H1 (cell line): ENCODE results near the gene SMAD7. TPM values are rescaled to one million over a fixed set of nuclear protein-coding genes. Genes with fewer than 3 reads are reported as not detected.

ENCODE experiments used
- CTCF ChIA-PET: fragments of 300-600 bp; sonication (Branson Sonifier 250); formaldehyde crosslinking; loops from one replicate; lab custom pipeline; 2021; ENCODE audit not compliant: partially characterized antibody; lab: Charles Lee
- POLR2A ChIA-PET: fragments of 300-600 bp; sonication (Branson Sonifier 250); formaldehyde crosslinking; loops from one replicate; lab custom pipeline; 2021; ENCODE audit warnings: inconsistent platforms; ENCODE audit not compliant: partially characterized antibody; lab: Charles Lee
- DNase-seq, 2 experiments: peaks; one replicate each; pipeline versions ENCODE4 v3.0.0 to v3.0.0-alpha.2; 2010 to 2022; ENCODE audit warnings: low spot score in 2 of 2, low read depth in 1 of 2, mixed read lengths in 1 of 2
- FAIRE-seq: peaks from 2 replicates; lab custom pipeline; 2011; peaks lifted over from hg19 to GRCh38; lab: Jason Lieb, UNC
- H2AFZ ChIP-seq: 2 replicates; pipeline ENCODE4 v1.8.1; 2012; ENCODE audit warnings: low read length, inconsistent platforms
- H2AK5ac ChIP-seq: 2 replicates; pipeline ENCODE4 v1.6.1; 2013; ENCODE audit warnings: low read depth, low read length
- H2BK120ac ChIP-seq: replicated peaks from 2 replicates; pipeline ENCODE3; 2013; ENCODE audit warnings: low read depth, low read length, inconsistent platforms
- H2BK12ac ChIP-seq: 2 replicates; pipeline ENCODE4 v1.6.1; 2013; ENCODE audit warnings: low read depth, low read length
- H2BK15ac ChIP-seq: 2 replicates; pipeline ENCODE4 v1.6.1; 2013; ENCODE audit warnings: low read length
- H2BK20ac ChIP-seq: 2 replicates; pipeline ENCODE4 v1.6.1; 2013; ENCODE audit warnings: low read length
- H2BK5ac ChIP-seq: 2 replicates; pipeline ENCODE4 v1.6.1; 2013; ENCODE audit warnings: low read depth, low read length
- H3K14ac ChIP-seq: 2 replicates; pipeline ENCODE4 v1.6.1; 2013; ENCODE audit warnings: inconsistent platforms; ENCODE audit not compliant: insufficient read length
- H3K18ac ChIP-seq: 2 replicates; pipeline ENCODE4 v1.6.1; 2013; ENCODE audit warnings: low read length; ENCODE audit errors: extremely low read depth
- H3K23ac ChIP-seq: 2 replicates; pipeline ENCODE4 v1.6.1; 2013; ENCODE audit warnings: inconsistent platforms; ENCODE audit not compliant: insufficient read length
- H3K23me2 ChIP-seq: 2 replicates; pipeline ENCODE4 v1.6.1; 2013; ENCODE audit warnings: low read depth, low read length
- H3K27ac ChIP-seq: 2 replicates; pipeline ENCODE4 v1.6.1; 2011; ENCODE audit warnings: low read depth, low read length, inconsistent platforms
- H3K27me3 ChIP-seq, 4 experiments: replicated peaks in 1 of 4; 1 replicate in 1 of 4; 2 replicates in 3 of 4; pipeline versions ENCODE4 v1.6.1 to v1.8.1; 2011 to 2013; ENCODE audit warnings: low read length in 3 of 4, mild to moderate bottlenecking in 3 of 4, inconsistent platforms in 2 of 4, mixed read lengths in 2 of 4, moderate library complexity in 1 of 4; ENCODE audit not compliant: control insufficient read depth in 3 of 4, insufficient read depth in 3 of 4; ENCODE audit errors: extremely low read depth in 1 of 4
- H3K36me3 ChIP-seq, 4 experiments: 2 replicates each; pipeline versions ENCODE4 v1.6.1 to v1.8.1; 2011 to 2013; ENCODE audit warnings: mild to moderate bottlenecking in 4 of 4, low read length in 3 of 4, moderate library complexity in 2 of 4, control low read depth in 1 of 4, inconsistent platforms in 1 of 4; ENCODE audit not compliant: insufficient read depth in 4 of 4, control insufficient read depth in 2 of 4
- H3K4ac ChIP-seq: replicated peaks from 2 replicates; pipeline ENCODE3; 2013; ENCODE audit warnings: low read length, low read depth, mixed read lengths, inconsistent platforms; ENCODE audit not compliant: insufficient read length
- H3K4me1 ChIP-seq, 4 experiments: replicated peaks in 1 of 4; 1 replicate in 1 of 4; 2 replicates in 3 of 4; pipeline versions ENCODE4 v1.6.1 to v1.8.1; 2011 to 2013; ENCODE audit warnings: low read length in 3 of 4, inconsistent platforms in 2 of 4, mixed read lengths in 1 of 4; ENCODE audit not compliant: insufficient read depth in 4 of 4, control insufficient read depth in 3 of 4
- H3K4me2 ChIP-seq, 2 experiments: 2 replicates each; pipeline versions ENCODE4 v1.6.1 to v1.8.1; 2011 to 2013; ENCODE audit warnings: low read depth in 2 of 2, low read length in 2 of 2, control low read depth in 1 of 2, inconsistent platforms in 1 of 2, mild to moderate bottlenecking in 1 of 2; ENCODE audit not compliant: insufficient read depth in 1 of 2
- H3K4me3 ChIP-seq, 4 experiments: fragments of 200-600, 300-600 bp in 1 of 4; sonication (generic), shearing (Covaris generic), sonication (Bioruptor Twin) in 1 of 4; 2 replicates each; pipeline versions ENCODE4 v1.5.1 to v1.8.1; 2011 to 2016; ENCODE audit warnings: low read length in 4 of 4, low read depth in 3 of 4, control low read depth in 2 of 4, inconsistent platforms in 2 of 4, mild to moderate bottlenecking in 2 of 4, mixed read lengths in 1 of 4, moderate library complexity in 1 of 4; ENCODE audit not compliant: insufficient read depth in 2 of 4; ENCODE audit errors: extremely low read depth in 1 of 4
- H3K56ac ChIP-seq: replicated peaks from 2 replicates; pipeline ENCODE3; 2013; ENCODE audit warnings: low read depth, mild to moderate bottlenecking, mixed read lengths, low read length, inconsistent platforms; ENCODE audit not compliant: insufficient read length
- H3K79me1 ChIP-seq: 2 replicates; pipeline ENCODE4 v1.6.1; 2013; ENCODE audit warnings: low read depth, low read length, control low read depth
- H3K79me2 ChIP-seq, 2 experiments: 2 replicates each; pipeline versions ENCODE4 v1.6.1 to v1.8.1; 2012 to 2013; ENCODE audit warnings: low read length in 2 of 2, mild to moderate bottlenecking in 2 of 2, inconsistent platforms in 1 of 2; ENCODE audit not compliant: insufficient read depth in 2 of 2, control insufficient read depth in 1 of 2
- H3K9ac ChIP-seq, 4 experiments: replicated peaks in 1 of 4; 1 replicate in 1 of 4; 2 replicates in 3 of 4; pipeline versions ENCODE4 v1.6.1 to v1.8.1; 2011 to 2013; ENCODE audit warnings: low read depth in 3 of 4, low read length in 3 of 4, control low read depth in 2 of 4, mild to moderate bottlenecking in 2 of 4, moderate library complexity in 2 of 4, inconsistent platforms in 1 of 4; ENCODE audit errors: extremely low read depth in 1 of 4
- H3K9me3 ChIP-seq, 2 experiments: 2 replicates each; pipeline versions ENCODE4 v1.6.1 to v1.8.1; 2012 to 2013; ENCODE audit warnings: mild to moderate bottlenecking in 2 of 2, moderate library complexity in 2 of 2, control low read depth in 1 of 2, inconsistent platforms in 1 of 2, low read depth in 1 of 2, low read length in 1 of 2, mixed read lengths in 1 of 2; ENCODE audit not compliant: insufficient read depth in 2 of 2
- H4K20me1 ChIP-seq, 2 experiments: replicated peaks in 1 of 2; 2 replicates each; pipeline versions ENCODE3 to v1.8.1; 2011 to 2013; ENCODE audit warnings: inconsistent platforms in 2 of 2, low read length in 2 of 2, mild to moderate bottlenecking in 1 of 2; ENCODE audit not compliant: insufficient read depth in 2 of 2, control insufficient read depth in 1 of 2
- H4K5ac ChIP-seq: 2 replicates; pipeline ENCODE4 v1.6.1; 2013; ENCODE audit warnings: low read length, low read depth, mixed read lengths, inconsistent platforms; ENCODE audit not compliant: insufficient read length
- H4K8ac ChIP-seq: 2 replicates; pipeline ENCODE4 v1.8.0; 2013; ENCODE audit warnings: mild to moderate bottlenecking, moderate library complexity, low read length, inconsistent platforms; ENCODE audit not compliant: insufficient read depth; ENCODE audit errors: extremely low read depth
- H4K91ac ChIP-seq: replicated peaks from 2 replicates; pipeline ENCODE3; 2013; ENCODE audit warnings: low read length, mixed read lengths, inconsistent platforms; ENCODE audit not compliant: insufficient read length
- CTBP2 ChIP-seq: IDR thresholded peaks from 2 replicates; pipeline ENCODE4 v1.7.0; 2011; ENCODE audit warnings: borderline replicate concordance, mild to moderate bottlenecking, moderate library complexity, mixed read lengths, low read length; ENCODE audit not compliant: insufficient read depth, insufficient read length
- E2F6 ChIP-seq: IDR thresholded peaks from 2 replicates; pipeline ENCODE4 v1.6.1; 2012; ENCODE audit warnings: inconsistent platforms
- EZH2 ChIP-seq: fragments of 200-600 bp; sonication (generic); IDR thresholded peaks from 2 replicates; pipeline ENCODE4 v1.7.1; 2012; ENCODE audit warnings: low read depth, mild to moderate bottlenecking, moderate library complexity, low read length, inconsistent platforms; ENCODE audit not compliant: severe bottlenecking
- GABPA ChIP-seq: IDR thresholded peaks from 2 replicates; pipeline ENCODE4 v1.6.1; 2011; ENCODE audit warnings: mild to moderate bottlenecking, low read length, moderate library complexity, borderline replicate concordance; ENCODE audit not compliant: insufficient read depth
- GTF2F1 ChIP-seq: IDR thresholded peaks from 2 replicates; pipeline ENCODE4 v1.6.1; 2012; ENCODE audit warnings: low read depth, low read length, improper control_type of control experiment, borderline replicate concordance
- PHF8 ChIP-seq: fragments of 200-600 bp; sonication (generic); conservative IDR thresholded peaks from 2 replicates; pipeline ENCODE4 v1.7.1; 2012; ENCODE audit warnings: low read depth, mild to moderate bottlenecking, inconsistent platforms, low read length, moderate library complexity
- SIX5 ChIP-seq: IDR thresholded peaks from 2 replicates; pipeline ENCODE4 v1.6.1; 2011; ENCODE audit warnings: mild to moderate bottlenecking, low read depth, low read length
- TAF1 ChIP-seq: IDR thresholded peaks from 2 replicates; pipeline ENCODE4 v1.6.1; 2011; ENCODE audit warnings: mild to moderate bottlenecking, low read depth, low read length
- TAF7 ChIP-seq: optimal IDR thresholded peaks from 2 replicates; pipeline ENCODE3; 2011; ENCODE audit warnings: low read depth, mild to moderate bottlenecking, inconsistent platforms, low read length, moderate library complexity, borderline replicate concordance
- ZNF274 ChIP-seq: IDR thresholded peaks from 2 replicates; pipeline ENCODE4 v1.7.0; 2012; ENCODE audit warnings: low read length, borderline replicate concordance; ENCODE audit errors: extremely low read depth
- WGBS, 2 experiments: shearing (Covaris generic) in 1 of 2; methylation state at CpG; one replicate each; pipeline versions ENCODE4 v1.1.6 to v1.1.7; 2013 to 2015; ENCODE audit warnings: low lambda C conversion rate in 2 of 2, mixed read lengths in 2 of 2, inconsistent platforms in 1 of 2, low coverage in 1 of 2, missing lambda C conversion rate in 1 of 2; ENCODE audit not compliant: insufficient replicate concordance in 2 of 2, insufficient coverage in 1 of 2, insufficient read length in 1 of 2; ENCODE audit errors: extremely low coverage in 1 of 2, missing lambda C conversion rate in 1 of 2; 5-methylcytosine and 5-hydroxymethylcytosine counted together
- polyA plus RNA-seq, 7 experiments: library from polyadenylated mRNA; depleted of rRNA in 3 of 7; stranded (reverse) in 5 of 7; unstranded in 2 of 7; fragments of >200 nt in 5 of 7; fragments of 200-250 nt in 2 of 7; gene quantifications; 1 replicate in 5 of 7; 2 replicates in 1 of 7; 4 replicates in 1 of 7; pipeline versions ENCODE4 v1.2.1 to v1.2.3, GENCODE V29; 2011 to 2013; ENCODE audit warnings: missing spikeins in 2 of 7, mixed read lengths in 2 of 7
- total RNA-seq: library from RNA; stranded (reverse); fragmentation: NEBNext Ultra II Directional; extraction: Animal tissue kit (Norgen Biotek cat#: 25700); gene quantifications from 2 replicates; pipeline ENCODE4 v1.2.1, GENCODE V29; 2021

SMAD7 gene
- total and polyA plus RNA-seq, 2 of the 8 experiments (the other 6 are each of a cell fraction or from before 2014, with no cell fraction given): 6.5 to 15.5 TPM

- Histone ChIP-seq H4K5ac (no peak overlapping the region), H4K20me1 (no peaks in the 10 kb centered on the region), H3K4ac (no peak overlapping the region), H3K79me2 (no peaks in the 10 kb centered on the region), H2BK5ac (no peak overlapping the region; the same call in 1 of the 2 replicates), H3K56ac (no peak overlapping the region), H3K36me3 (no peaks in the 10 kb centered on the region), H2BK120ac (no peak overlapping the region), H3K27me3 (no peaks in the 10 kb centered on the region; a peak in 1 of 7 replicates), H3K23ac (no peak overlapping the region), H4K8ac (no peak overlapping the region), H3K9ac (no peak overlapping the region), H3K14ac (no peak overlapping the region), H4K91ac (no peak overlapping the region), H3K27ac (no peak overlapping the region), H2AK5ac (no peak overlapping the region), H3K18ac (peak overlapping the region; percentile 32; the same call in 1 of the 2 replicates), H3K4me3 (no peak overlapping the region), H2AFZ (no peak overlapping the region), H3K23me2 (no peaks in the 10 kb centered on the region), H3K9me3 (no peaks in the 10 kb centered on the region), H3K4me1 (peaks cover 0 to 8% (median 0%) of the 10 kb centered on the region in 4 experiments; a peak in 2 of 7 replicates), H2BK15ac (no peak overlapping the region), H2BK20ac (no peak overlapping the region), H2BK12ac (peak overlapping the region; percentile 4; the same call in 1 of the 2 replicates), H3K79me1 (no peaks in the 10 kb centered on the region), H3K4me2 (no peak overlapping the region)
- 87% methylated on average over 15 of the region's 16 CpGs; no CpG with 5 or more reads in 1 of the 2 experiments for WGBS, 2 experiments
- FAIRE-seq: no peak
- CTCF ChIA-PET: interaction anchor here (2.6 kb wide), 1 partner anchor 53 kb away, joined by 8 read pairs; no protein-coding TSS in a partner anchor
- POLR2A ChIA-PET: interaction anchor here (0.6 to 2.7 kb wide), 5 partner anchors 8 to 48 kb away, joined by 3 to 10 read pairs (median 3); no protein-coding TSS in a partner anchor
- DNase-seq: no peak
- TF ChIP-seq SIX5 (no peak), ZNF274 (no peak), CTBP2 (no peak), GTF2F1 (no peak), GABPA (no peak), E2F6 (no peak), TAF7 (no peak), EZH2 (no peak), TAF1 (no peak), PHF8 (no peak)
These were observed 38.8 kb upstream of the SMAD7 start for GRCh38 chr18:48989304-48990303.
